ENCODE results near the gene KIF5C. TPM values are rescaled to one million over a fixed set of nuclear protein-coding genes. Genes with fewer than 3 reads are reported as not detected.
A peak's percentile ranks its signal among the peaks of the same experiment; 100 is the strongest.

Gene KIF5C
- total RNA-seq, 1 donor: 0.36 TPM

- H3K4me1 ChIP-seq (ENCODE audit: insufficient read depth, low read length): no peaks in the 10 kb centered on the region
- peak overlapping the region; percentile 67 for H3K4me3 ChIP-seq (ENCODE audit: insufficient read depth, low read length)
- TF ChIP-seq CTCF (IDR thresholded peaks at IDR 0.05; ENCODE audit: extremely low read depth, low read depth, low read length): no peak
- no peaks in the 10 kb centered on the region for H4K20me1 ChIP-seq (ENCODE audit: insufficient read depth, low read length)
- peak; percentile 58 for DNase-seq (ENCODE audit: insufficient read length, low spot score, missing footprints)
- H3K79me2 ChIP-seq (ENCODE audit: insufficient read depth, low read length): no peaks in the 10 kb centered on the region
- no peak overlapping the region for H3K27ac ChIP-seq (ENCODE audit: low read depth, low read length)
- no peaks in the 10 kb centered on the region for H3K9me3 ChIP-seq (ENCODE audit: low read depth, low read length)
- H3K27me3 ChIP-seq (ENCODE audit: insufficient read depth, low read length): peaks cover 14% of the 10 kb centered on the region
- H2AFZ ChIP-seq (ENCODE audit: low read length): no peak overlapping the region
- no peaks in the 10 kb centered on the region for H3K36me3 ChIP-seq (ENCODE audit: insufficient read depth, low read length)
- peak overlapping the region; percentile 48 for H3K4me2 ChIP-seq (ENCODE audit: insufficient read depth, low read length)
Observed at GRCh38 chr2:149037851-149038250, 162.8 kb downstream of the KIF5C start.

GRCh38 chr2:149038442-149039212 is 163.6 kb downstream of the KIF5C start, which contains the start of gene LYPD6B:
TSS of gene LYPD6B (plus strand) at chr2:149038699. CDS start at chr2:149130949, 92,250 bp downstream.
- no peak within 1 kb of the TSS for H3K27ac ChIP-seq (ENCODE audit: low read depth, low read length)
- H3K27me3 ChIP-seq (ENCODE audit: insufficient read depth, low read length): peaks cover 14% of the 10 kb centered on the region
- TF ChIP-seq CTCF (IDR thresholded peaks at IDR 0.05; ENCODE audit: extremely low read depth, low read depth, low read length): no peak
- H3K4me3 ChIP-seq (ENCODE audit: insufficient read depth, low read length): peak within 1 kb of the TSS; percentile 67
- no peaks in the 10 kb centered on the region for H4K20me1 ChIP-seq (ENCODE audit: insufficient read depth, low read length)
- H3K4me1 ChIP-seq (ENCODE audit: insufficient read depth, low read length): no peaks in the 10 kb centered on the region
- H2AFZ ChIP-seq (ENCODE audit: low read length): peak within 1 kb of the TSS; percentile 62
- H3K36me3 ChIP-seq (ENCODE audit: insufficient read depth, low read length): no peaks in the 10 kb centered on the region
- H3K4me2 ChIP-seq (ENCODE audit: insufficient read depth, low read length): peak within 1 kb of the TSS; percentile 57
- H3K9me3 ChIP-seq (ENCODE audit: low read depth, low read length): no peaks in the 10 kb centered on the region
- H3K79me2 ChIP-seq (ENCODE audit: insufficient read depth, low read length): no peaks in the 10 kb centered on the region
- peak; percentile 89 for DNase-seq (ENCODE audit: insufficient read length, low spot score, missing footprints)

- TF ChIP-seq CTCF (IDR thresholded peaks at IDR 0.05; ENCODE audit: extremely low read depth, low read depth, low read length): no peak
- Histone ChIP-seq H3K36me3 (ENCODE audit: insufficient read depth, low read length) (no peaks in the 10 kb centered on the region), H3K27me3 (ENCODE audit: insufficient read depth, low read length) (peaks cover 14% of the 10 kb centered on the region), H3K4me1 (ENCODE audit: insufficient read depth, low read length) (no peaks in the 10 kb centered on the region), H3K9me3 (ENCODE audit: low read depth, low read length) (no peaks in the 10 kb centered on the region), H3K79me2 (ENCODE audit: insufficient read depth, low read length) (no peaks in the 10 kb centered on the region), H3K4me3 (ENCODE audit: insufficient read depth, low read length) (peak overlapping the region; percentile 67), H2AFZ (ENCODE audit: low read length) (peak overlapping the region; percentile 56), H4K20me1 (ENCODE audit: insufficient read depth, low read length) (no peaks in the 10 kb centered on the region), H3K27ac (ENCODE audit: low read depth, low read length) (no peak overlapping the region), H3K4me2 (ENCODE audit: insufficient read depth, low read length) (peak overlapping the region; percentile 57)
- peak; percentile 80 for DNase-seq (ENCODE audit: insufficient read length, low spot score, missing footprints)
Observed at GRCh38 chr2:149039213-149039724, 164.2 kb downstream of the KIF5C start.

- Histone ChIP-seq H3K9me3 (ENCODE audit: low read depth, low read length) (no peaks in the 10 kb centered on the region), H3K27ac (ENCODE audit: low read depth, low read length) (no peak overlapping the region), H3K4me1 (ENCODE audit: insufficient read depth, low read length) (no peaks in the 10 kb centered on the region), H3K36me3 (ENCODE audit: insufficient read depth, low read length) (no peaks in the 10 kb centered on the region), H2AFZ (ENCODE audit: low read length) (no peak overlapping the region), H3K4me3 (ENCODE audit: insufficient read depth, low read length) (no peak overlapping the region), H3K4me2 (ENCODE audit: insufficient read depth, low read length) (no peak overlapping the region), H3K79me2 (ENCODE audit: insufficient read depth, low read length) (no peaks in the 10 kb centered on the region), H4K20me1 (ENCODE audit: insufficient read depth, low read length) (no peaks in the 10 kb centered on the region), H3K27me3 (ENCODE audit: insufficient read depth, low read length) (peaks cover 14% of the 10 kb centered on the region)
- TF ChIP-seq CTCF (IDR thresholded peaks at IDR 0.05; ENCODE audit: extremely low read depth, low read depth, low read length): peak; percentile 50
- no peak for DNase-seq (ENCODE audit: insufficient read length, low spot score, missing footprints)
Observed at GRCh38 chr2:149040451-149040850, 165.4 kb downstream of the KIF5C start.
